Rectal smooth muscle tissue (tissue), 1 donor: ENCODE results near the gene SNRNP70.
"Not testable (repeated sequence)": the region's sequence is repeated elsewhere in the genome, so short reads cannot be mapped to it uniquely, and the experiment has no call there.

Experiments used
- H3K27ac ChIP-seq: one replicate; pipeline ENCODE4 v1.7.0; 2013; ENCODE audit warnings: low read depth, low read length, inconsistent platforms
- H3K27me3 ChIP-seq: one replicate; pipeline ENCODE4 v1.7.0; 2013; ENCODE audit warnings: low read length; ENCODE audit not compliant: control insufficient read depth, insufficient read depth
- H3K36me3 ChIP-seq: one replicate; pipeline ENCODE4 v1.7.0; 2013; ENCODE audit warnings: low read length; ENCODE audit not compliant: control insufficient read depth, insufficient read depth
- H3K4me1 ChIP-seq: one replicate; pipeline ENCODE4 v1.7.0; 2013; ENCODE audit warnings: low read length; ENCODE audit not compliant: control insufficient read depth, insufficient read depth
- H3K4me3 ChIP-seq: one replicate; pipeline ENCODE4 v1.7.0; 2013; ENCODE audit warnings: low read length
- H3K9ac ChIP-seq: one replicate; pipeline ENCODE4 v1.7.0; 2013; ENCODE audit warnings: low read length

SNRNP70 gene

DNA sequence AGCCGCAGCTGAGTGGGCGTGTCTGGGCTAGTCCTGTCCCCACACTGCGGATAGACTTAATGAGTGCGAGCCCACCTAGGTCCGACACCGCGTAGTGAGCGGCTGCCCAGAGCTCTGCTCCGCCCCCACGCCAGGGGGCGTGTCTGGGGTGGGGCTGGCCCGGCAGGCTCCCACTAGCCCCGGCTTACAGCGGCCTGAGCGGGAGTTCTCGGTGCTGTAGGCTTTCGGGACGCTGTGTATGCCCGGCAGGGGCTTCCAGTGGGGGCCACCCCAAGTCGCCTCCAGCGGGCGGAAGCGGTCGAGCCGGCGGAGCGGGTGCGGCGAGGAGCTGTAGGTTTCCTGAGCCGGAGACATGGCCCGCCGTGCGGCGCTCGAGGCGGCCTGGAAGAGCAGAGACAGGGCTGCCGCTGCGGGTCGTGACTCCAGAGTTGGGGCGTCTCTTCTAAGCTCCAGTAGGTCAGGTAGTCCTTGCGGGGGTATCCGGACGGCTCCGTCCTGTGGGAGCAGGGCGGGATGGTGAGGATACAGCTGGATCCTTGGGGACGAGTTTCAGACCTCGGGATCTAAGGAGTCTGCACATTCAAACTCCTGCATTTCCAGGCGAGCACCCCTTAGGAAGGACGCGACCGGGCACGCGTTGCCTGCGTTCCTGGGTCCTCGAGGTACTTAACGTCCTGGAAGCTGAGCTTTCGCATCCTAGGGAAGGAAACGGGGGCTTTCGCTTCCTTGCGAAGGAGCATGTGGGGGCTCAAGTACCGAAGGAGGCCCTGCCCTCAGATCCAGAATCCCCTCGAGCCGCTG, 28.9 kb upstream of the SNRNP70 start:
- H3K9ac ChIP-seq, result no peak overlapping the region
- H3K4me1 ChIP-seq, result no peaks in the 10 kb centered on the region
- no peak overlapping the region for H3K27ac ChIP-seq
- no peaks in the 10 kb centered on the region for H3K36me3 ChIP-seq
- peak overlapping the region; percentile 73 for H3K4me3 ChIP-seq
- peaks cover 20% of the 10 kb centered on the region for H3K27me3 ChIP-seq

DNA sequence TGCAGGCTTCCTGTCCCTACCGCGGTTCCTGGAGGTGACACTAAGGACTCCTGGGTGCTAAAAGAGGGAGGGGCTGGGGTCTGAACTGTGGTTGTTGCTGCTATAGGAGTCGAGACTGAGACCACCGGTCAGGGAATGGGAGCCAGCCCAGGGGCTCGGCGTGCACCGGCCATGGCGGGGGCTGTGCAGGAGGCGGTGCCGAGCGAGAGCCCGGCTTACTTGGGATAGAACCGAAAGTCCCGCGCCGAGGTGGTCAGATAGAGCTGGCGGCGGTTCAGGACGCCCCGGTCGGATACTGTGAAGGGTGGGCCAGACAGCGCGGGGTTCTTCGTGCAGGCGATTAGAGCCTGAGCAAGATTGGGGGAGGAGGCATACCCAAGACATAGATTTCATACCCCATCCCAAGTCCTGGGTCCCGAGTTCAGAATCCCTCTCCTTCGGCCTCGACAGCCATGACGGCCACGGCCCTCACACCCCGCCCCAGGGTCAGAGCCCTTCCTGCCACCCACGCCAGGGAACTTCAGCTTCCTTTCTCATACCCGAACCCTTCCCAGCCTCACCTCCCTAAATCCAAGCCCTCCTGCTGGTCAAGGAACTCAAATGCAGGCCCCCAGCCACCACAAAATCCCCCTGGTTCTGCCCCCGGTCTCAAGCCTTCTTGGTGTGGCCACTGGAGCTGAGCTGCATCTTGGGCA, 28.2 kb upstream of the SNRNP70 start:
- H3K36me3 ChIP-seq, H3K27ac ChIP-seq, H3K4me1 ChIP-seq, H3K9ac ChIP-seq: not testable (repeated sequence)
- Histone ChIP-seq H3K4me3 (peak overlapping the region; percentile 73), H3K27me3 (peaks cover 20% of the 10 kb centered on the region)

DNA sequence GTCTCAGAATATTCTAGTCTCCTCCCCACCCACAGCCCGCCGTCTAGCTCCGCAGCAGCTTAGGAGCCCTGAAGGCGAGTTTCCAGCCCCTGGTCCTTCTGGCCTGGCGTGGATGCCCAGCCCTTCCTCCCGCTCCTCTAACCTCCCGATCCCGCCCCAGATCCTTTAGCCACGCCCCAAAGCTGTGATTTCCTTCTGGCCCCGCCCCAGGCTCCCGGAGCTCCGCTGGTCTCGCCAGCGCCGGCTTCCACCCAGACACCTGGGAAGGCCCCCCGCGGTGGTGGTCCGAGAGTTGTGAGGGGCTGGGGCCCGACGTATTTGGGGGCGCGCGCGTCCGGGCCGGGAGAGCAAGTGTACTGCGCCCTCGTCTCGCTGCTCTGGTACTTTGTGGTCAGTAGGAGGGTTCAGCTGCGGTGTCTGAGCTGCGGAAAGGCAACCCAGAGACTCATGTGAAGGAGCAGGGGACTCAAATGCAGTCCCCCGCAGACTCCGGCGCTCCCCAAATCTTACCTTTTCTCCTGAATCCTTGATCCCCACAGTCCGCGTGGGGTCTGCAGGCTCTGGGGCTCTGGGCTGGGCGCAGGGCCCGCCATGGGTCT, 27.5 kb upstream of the SNRNP70 start, which contains the start of gene CGB7:
Gene CGB7 (minus strand): TSS at position 114 of the 599 bp plus-strand sequence. CDS start 2,374 bp downstream, outside the sequence.
- no peaks in the 10 kb centered on the region for H3K4me1 ChIP-seq
- H3K27me3 ChIP-seq, result peaks cover 20% of the 10 kb centered on the region
- H3K4me3 ChIP-seq, result peak within 1 kb of the TSS; percentile 73
- H3K36me3 ChIP-seq, result no peaks in the 10 kb centered on the region
- no peak within 1 kb of the TSS for H3K9ac ChIP-seq
- H3K27ac ChIP-seq, result no peak within 1 kb of the TSS

DNA sequence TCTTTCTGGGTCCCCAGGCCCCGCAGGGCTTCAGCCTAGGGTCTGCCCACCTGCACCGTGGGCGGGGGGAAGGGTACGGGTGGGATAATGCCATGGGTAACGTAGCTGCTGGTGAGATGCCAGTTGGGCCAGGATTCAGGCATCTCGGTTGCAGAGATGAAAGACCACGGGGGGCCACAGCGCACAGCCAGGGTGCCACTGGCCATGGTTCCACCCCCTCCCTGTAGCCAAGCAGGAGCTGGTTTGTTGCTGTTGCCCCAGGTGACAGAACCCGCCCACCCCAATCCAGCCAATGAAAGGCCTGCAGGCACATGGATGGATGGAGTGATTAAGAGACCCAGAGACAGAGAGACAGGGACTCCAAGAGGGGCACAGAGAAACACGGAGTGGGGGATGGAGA, 26.7 kb upstream of the SNRNP70 start:
- peaks cover 20% of the 10 kb centered on the region for H3K27me3 ChIP-seq
- no peak overlapping the region for H3K9ac ChIP-seq
- no peaks in the 10 kb centered on the region for H3K4me1 ChIP-seq
- no peak overlapping the region for H3K4me3 ChIP-seq
- H3K27ac ChIP-seq, result no peak overlapping the region
- H3K36me3 ChIP-seq, result no peaks in the 10 kb centered on the region

DNA sequence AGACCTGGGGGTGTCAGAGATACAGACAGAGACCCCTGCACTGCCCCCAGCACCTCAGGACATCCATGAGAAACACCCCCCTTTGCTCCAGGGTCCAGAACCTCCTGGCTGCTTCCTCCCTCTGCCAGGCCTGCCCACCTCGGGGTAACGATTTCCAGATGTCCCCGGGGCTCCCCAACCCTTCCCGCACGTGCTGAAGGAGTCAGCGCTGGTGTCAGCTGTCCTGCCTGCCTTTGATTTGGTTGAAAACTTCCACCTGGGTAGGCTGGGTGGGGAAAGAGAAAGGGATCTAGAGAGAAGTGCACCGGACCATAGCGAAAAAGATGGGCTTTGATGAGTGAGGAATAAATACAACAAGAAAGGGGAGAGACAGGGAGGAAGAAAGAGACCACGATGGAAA, 26.2 kb upstream of the SNRNP70 start:
- Histone ChIP-seq H3K27me3 (peaks cover 22% of the 10 kb centered on the region), H3K9ac (no peak overlapping the region), H3K27ac (no peak overlapping the region), H3K4me3 (no peak overlapping the region), H3K4me1 (no peaks in the 10 kb centered on the region), H3K36me3 (no peaks in the 10 kb centered on the region)

GRCh38 chr19:49061000-49061399, 24.3 kb upstream of the SNRNP70 start:
- Histone ChIP-seq H3K4me1 (no peaks in the 10 kb centered on the region), H3K27me3 (peaks cover 28% of the 10 kb centered on the region), H3K36me3 (no peaks in the 10 kb centered on the region), H3K9ac (no peak overlapping the region), H3K27ac (no peak overlapping the region), H3K4me3 (no peak overlapping the region)

DNA sequence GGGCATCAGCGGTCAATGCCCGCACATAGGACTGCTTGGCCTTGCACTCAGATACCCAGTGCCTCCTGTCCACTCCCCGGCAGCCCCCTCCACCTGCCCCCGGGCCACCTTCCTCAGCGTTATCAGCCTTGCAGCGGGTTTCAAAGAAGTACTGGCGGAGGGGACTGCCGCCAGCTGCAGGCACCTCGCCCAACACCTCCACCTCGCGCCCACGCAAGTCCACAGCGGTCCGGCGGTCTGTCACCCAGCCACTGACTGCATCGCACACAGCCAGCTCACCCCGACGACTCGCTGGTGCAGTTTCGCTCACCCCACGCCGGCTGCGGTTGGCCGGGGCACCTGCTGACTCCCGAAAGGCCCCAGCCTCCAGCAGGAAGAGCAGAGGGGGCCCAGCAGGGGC, 23.8 kb upstream of the SNRNP70 start:
- no peak overlapping the region for H3K27ac ChIP-seq
- H3K9ac ChIP-seq, result no peak overlapping the region
- peaks cover 30% of the 10 kb centered on the region for H3K27me3 ChIP-seq
- no peaks in the 10 kb centered on the region for H3K4me1 ChIP-seq
- no peaks in the 10 kb centered on the region for H3K36me3 ChIP-seq
- no peak overlapping the region for H3K4me3 ChIP-seq

- H3K27me3 ChIP-seq, result peaks cover 16% of the 10 kb centered on the region
- no peak overlapping the region for H3K27ac ChIP-seq
- no peaks in the 10 kb centered on the region for H3K4me1 ChIP-seq
- no peak overlapping the region for H3K4me3 ChIP-seq
- no peaks in the 10 kb centered on the region for H3K36me3 ChIP-seq
- no peak overlapping the region for H3K9ac ChIP-seq
These were observed 21.1 kb upstream of the SNRNP70 start for GRCh38 chr19:49064029-49064629.

DNA sequence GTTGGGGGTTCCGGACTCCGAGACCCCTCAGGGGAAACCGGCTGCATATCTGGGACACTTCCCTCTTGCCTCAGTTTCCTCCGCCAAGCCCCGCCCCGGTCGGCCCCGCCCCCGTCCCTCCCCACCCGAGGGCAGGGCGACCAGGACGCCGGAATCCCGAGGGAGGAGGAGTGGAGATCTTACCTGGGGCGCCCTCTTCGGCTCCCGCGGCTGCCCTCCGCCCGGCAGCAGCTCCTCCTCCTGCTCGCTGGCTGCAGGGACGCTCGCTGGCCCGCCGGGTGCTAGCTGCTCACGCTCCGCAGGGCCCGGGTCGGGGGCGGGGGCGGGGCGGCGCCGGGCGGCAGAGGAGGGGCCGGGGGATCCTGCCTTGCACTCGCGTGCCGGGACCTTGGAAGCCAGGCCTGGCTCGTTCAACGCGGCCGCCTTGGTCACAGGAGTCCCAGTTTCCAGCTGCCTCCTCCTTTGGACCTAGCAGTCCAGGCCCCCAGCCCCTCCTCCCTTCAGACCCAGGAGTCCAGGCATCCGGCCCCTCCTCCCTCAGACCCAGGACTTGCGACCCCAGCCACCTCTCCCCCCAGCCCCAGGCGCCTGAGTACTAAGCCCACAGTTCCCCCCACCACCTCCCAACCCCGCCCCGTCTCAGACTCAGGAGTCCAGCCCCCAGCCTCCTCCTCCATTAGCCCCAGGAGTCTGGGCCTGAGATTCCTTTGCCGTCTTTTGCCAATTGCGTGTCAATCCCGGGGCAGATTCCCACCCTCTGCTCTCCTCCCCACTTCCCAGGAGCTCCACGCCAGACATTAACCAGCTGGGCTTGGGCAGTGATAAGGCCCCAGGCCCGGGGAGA, 20.3 kb upstream of the SNRNP70 start, which contains the start of gene NTF4:
Gene NTF4 (minus strand): TSS at position 51 of the 844 bp plus-strand sequence. CDS start 2,821 bp downstream, outside the sequence.
- Histone ChIP-seq H3K27me3 (peaks cover 16% of the 10 kb centered on the region), H3K4me3 (no peak within 1 kb of the TSS), H3K27ac (no peak within 1 kb of the TSS), H3K4me1 (no peaks in the 10 kb centered on the region), H3K36me3 (no peaks in the 10 kb centered on the region), H3K9ac (no peak within 1 kb of the TSS)

- no peak overlapping the region for H3K9ac ChIP-seq
- H3K27me3 ChIP-seq, result peaks cover 16% of the 10 kb centered on the region
- no peaks in the 10 kb centered on the region for H3K36me3 ChIP-seq
- H3K27ac ChIP-seq, result no peak overlapping the region
- no peaks in the 10 kb centered on the region for H3K4me1 ChIP-seq
- no peak overlapping the region for H3K4me3 ChIP-seq
These were observed 19.2 kb upstream of the SNRNP70 start for GRCh38 chr19:49065905-49066512.

GRCh38 chr19:49067554-49067953, 17.7 kb upstream of the SNRNP70 start:
- no peak overlapping the region for H3K9ac ChIP-seq
- peaks cover 19% of the 10 kb centered on the region for H3K27me3 ChIP-seq

More at GRCh38 chr19:49067554-49067953, 17.7 kb upstream of the SNRNP70 start:
- Histone ChIP-seq H3K4me1 (no peaks in the 10 kb centered on the region), H3K36me3 (no peaks in the 10 kb centered on the region), H3K27ac (no peak overlapping the region), H3K4me3 (no peak overlapping the region)
